GM23248 (cell line): ENCODE data around the gene DENND5A.
"Not testable (repeated sequence)": the region's sequence is repeated elsewhere in the genome, so short reads cannot be mapped to it uniquely, and the experiment has no call there.

Experiments used
- EZH2 ChIP-seq: fragments of 200-600 bp; sonication (generic); IDR thresholded peaks from 2 replicates; pipeline ENCODE4 v1.6.1; 2018; ENCODE audit warnings: antibody characterized with exemption, mild to moderate bottlenecking; ENCODE audit not compliant: insufficient read depth, poor library complexity, severe bottlenecking
- EZH2phosphoT487 ChIP-seq: fragments of 200-600 bp; sonication (generic); IDR thresholded peaks from 2 replicates; pipeline ENCODE4 v1.6.1; 2018; ENCODE audit warnings: antibody characterized with exemption, moderate library complexity, mild to moderate bottlenecking, low read depth; ENCODE audit not compliant: insufficient read depth

DNA sequence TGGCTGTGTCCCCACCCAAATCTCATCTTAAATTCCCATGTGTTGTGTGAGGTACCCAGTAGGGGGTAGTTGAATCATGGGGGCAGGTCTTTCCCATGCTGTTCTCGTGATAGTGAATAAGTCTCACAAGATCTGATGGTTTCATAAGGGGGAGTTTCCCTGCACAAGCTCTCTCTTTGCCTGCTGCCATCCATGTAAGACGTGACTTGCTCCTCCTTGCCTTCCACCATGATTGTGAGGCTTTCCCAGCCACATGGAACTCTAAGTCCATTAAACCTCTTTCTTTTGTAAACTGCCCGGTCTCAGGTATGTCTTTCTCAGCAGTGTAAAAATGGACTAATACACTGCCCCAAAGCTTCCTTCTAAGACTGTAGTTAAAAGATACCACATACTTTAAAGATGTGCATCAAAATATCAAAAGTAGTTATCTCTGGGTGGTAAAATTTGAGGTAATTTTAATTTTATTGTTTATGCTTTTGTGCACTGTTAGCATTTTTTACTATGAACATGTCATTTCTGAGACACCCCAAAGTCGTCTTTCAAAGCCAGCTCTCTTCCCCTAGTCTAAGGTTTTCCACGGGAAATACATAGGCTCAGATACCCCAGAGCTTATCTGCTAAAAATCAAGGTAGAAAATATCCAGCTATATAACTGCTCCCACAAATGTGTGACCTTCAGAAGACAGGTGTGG is 74.7 kb downstream of the DENND5A start:
- TF ChIP-seq EZH2, EZH2phosphoT487: not testable (repeated sequence)
